COR-L47 (cell line): ENCODE data around the gene DNAH6.
"Not testable (repeated sequence)": the region's sequence is repeated elsewhere in the genome, so short reads cannot be mapped to it uniquely, and the experiment has no call there.

Experiments
- DNase-seq: peaks from one replicate; lab custom pipeline; 2025; lab: John Stamatoyannopoulos, UW

DNAH6 gene

GRCh38 chr2:84497285-84497684, 19.0 kb upstream of the DNAH6 start:
- no peak for DNase-seq

GRCh38 chr2:84498150-84498799, 18.0 kb upstream of the DNAH6 start:
- DNase-seq: no peak

GRCh38 chr2:84511024-84511423, 5.3 kb upstream of the DNAH6 start:
- not testable (repeated sequence) for DNase-seq

GRCh38 chr2:84515788-84516187, 510 bp upstream of the DNAH6 start:
- DNase-seq: no peak

- no peak for DNase-seq
Measured at GRCh38 chr2:84519332-84519957, 3.1 kb downstream of the DNAH6 start.

- no peak for DNase-seq
Measured at GRCh38 chr2:84526562-84526961, 10.3 kb downstream of the DNAH6 start.

- no peak for DNase-seq
Measured at GRCh38 chr2:84527137-84528129, 11.1 kb downstream of the DNAH6 start.

- no peak for DNase-seq
Measured at GRCh38 chr2:84532291-84532690, 16.0 kb downstream of the DNAH6 start.

GRCh38 chr2:84534225-84534624, 17.9 kb downstream of the DNAH6 start:
- no peak for DNase-seq

- no peak for DNase-seq
Measured at GRCh38 chr2:84537251-84537650, 21.0 kb downstream of the DNAH6 start.

GRCh38 chr2:84539729-84540128, 23.4 kb downstream of the DNAH6 start:
- DNase-seq: no peak

- no peak for DNase-seq
Measured at GRCh38 chr2:84545005-84545404, 28.7 kb downstream of the DNAH6 start.

GRCh38 chr2:84546551-84546950, 30.3 kb downstream of the DNAH6 start:
- DNase-seq: no peak

- no peak for DNase-seq
Measured at GRCh38 chr2:84548303-84548702, 32.0 kb downstream of the DNAH6 start.

GRCh38 chr2:84550916-84551315, 34.6 kb downstream of the DNAH6 start:
- DNase-seq: no peak

GRCh38 chr2:84551526-84551925, 35.2 kb downstream of the DNAH6 start:
- DNase-seq: not testable (repeated sequence)

- DNase-seq: no peak
Measured at GRCh38 chr2:84556190-84556589, 39.9 kb downstream of the DNAH6 start.

- no peak for DNase-seq
Measured at GRCh38 chr2:84559838-84560237, 43.5 kb downstream of the DNAH6 start.

GRCh38 chr2:84579661-84580060, 63.4 kb downstream of the DNAH6 start:
- DNase-seq: no peak

- DNase-seq: no peak
Measured at GRCh38 chr2:84603911-84604310, 87.6 kb downstream of the DNAH6 start.

- no peak for DNase-seq
Measured at GRCh38 chr2:84613082-84613481, 96.8 kb downstream of the DNAH6 start.

GRCh38 chr2:84619794-84620371, 103.6 kb downstream of the DNAH6 start:
- DNase-seq: no peak
